ENCODE data around the gene BRSK2.

- TF ChIP-seq CTCF (IDR thresholded peaks at IDR 0.05) (no peak), POLR2AphosphoS5 (IDR thresholded peaks at IDR 0.05) (no peak), POLR2A (IDR thresholded peaks at IDR 0.05) (no peak), EP300 (IDR thresholded peaks at IDR 0.05) (no peak)
Measured at GRCh38 chr11:1467270-1467669, 77.5 kb downstream of the BRSK2 start.

Measured in gastroesophageal sphincter (tissue), 3 donors.